Gastroesophageal sphincter (tissue), 4 donors: Measurements from ENCODE around the gene STX12. TPM values are rescaled to one million over a fixed set of nuclear protein-coding genes. Genes with fewer than 3 reads are reported as not detected.
A peak's percentile ranks its signal among the peaks of the same experiment; 100 is the strongest.

Source experiments
- ATAC-seq: fragments of 150-250 bp; one replicate; pipeline ENCODE4 v1.9.1; 2016; ENCODE audit warnings: mild to moderate bottlenecking, moderate library complexity
- H3K27ac ChIP-seq, 4 donors: fragments of 200-600 bp; sonication (generic) in 3 of 4; 1 replicate in 3 of 4; 2 replicates in 1 of 4; pipeline ENCODE4 v1.5.1; 2016 to 2019
- H3K27me3 ChIP-seq: fragments of 200-600 bp; sonication (generic); one replicate; pipeline ENCODE4 v1.5.1; 2019
- H3K36me3 ChIP-seq, 2 donors: fragments of 200-600 bp; sonication (generic); one replicate each; pipeline ENCODE4 v1.5.1; 2019; ENCODE audit warnings: control low read depth in 1 of 2
- H3K4me1 ChIP-seq, 3 donors: fragments of 200-600 bp; sonication (generic); 1 replicate in 2 of 3; 2 replicates in 1 of 3; pipeline ENCODE4 v1.5.1; 2016 to 2019; ENCODE audit warnings: control low read depth in 2 of 3
- H3K4me3 ChIP-seq, 2 donors: fragments of 200-600 bp; sonication (generic); one replicate each; pipeline ENCODE4 v1.5.1; 2019; ENCODE audit warnings: mild to moderate bottlenecking in 1 of 2, moderate library complexity in 1 of 2
- H3K9me3 ChIP-seq, 3 donors: fragments of 200-600 bp; sonication (generic); one replicate each; pipeline ENCODE4 v1.5.1; 2017 to 2019; ENCODE audit warnings: control low read depth in 2 of 3
- CTCF ChIP-seq, 4 experiments: fragments of 200-600 bp in 2 of 4; fragments of 450-650 bp in 2 of 4; sonication (generic) in 1 of 4; IDR thresholded peaks; one replicate each; pipeline ENCODE4 v1.5.1; 2017 to 2019; ENCODE audit warnings: antibody characterized with exemption in 4 of 4, mild to moderate bottlenecking in 2 of 4, moderate library complexity in 2 of 4
- EP300 ChIP-seq: sonication (generic); formaldehyde crosslinking; IDR thresholded peaks from one replicate; pipeline ENCODE4 v1.6.1; 2017; ENCODE audit warnings: antibody characterized with exemption, mild to moderate bottlenecking
- POLR2A ChIP-seq, 2 donors: fragments of 450-650 bp; IDR thresholded peaks; one replicate each; pipeline ENCODE4 v1.6.1; 2017; ENCODE audit warnings: antibody characterized with exemption in 2 of 2, mild to moderate bottlenecking in 2 of 2, moderate library complexity in 1 of 2
- POLR2AphosphoS5 ChIP-seq: sonication (generic); formaldehyde crosslinking; IDR thresholded peaks from one replicate; pipeline ENCODE4 v1.6.1; 2017; ENCODE audit warnings: antibody characterized with exemption
- WGBS, 2 donors: methylation state at CpG; one replicate each; pipeline ENCODE4 v1.1.5; 2018; ENCODE audit warnings: low coverage in 1 of 2; 5-methylcytosine and 5-hydroxymethylcytosine counted together
- total RNA-seq, 4 donors: library from RNA; depleted of rRNA; stranded (reverse); fragments of >200 nt; gene quantifications; one replicate each; pipeline ENCODE4 v1.1.0, GENCODE V29; 2016

STX12 gene
- total RNA-seq, 4 donors from 2014 or later, result 50.6 to 76.9 (median 68.3) TPM

GRCh38 chr1:27862004-27862403, 89.0 kb downstream of the STX12 start:
- H3K4me3 ChIP-seq, result no peak overlapping the region
- H3K27me3 ChIP-seq, result no peaks in the 10 kb centered on the region
- ATAC-seq, result no peak
- H3K27ac ChIP-seq, result peak overlapping the region in 2 of 4 donors; percentile 52 to 62
- H3K4me1 ChIP-seq, result peaks cover 0 to 10% (median 0%) of the 10 kb centered on the region in 3 donors
- no peak for TF ChIP-seq CTCF (IDR thresholded peaks at IDR 0.05)
- TF ChIP-seq EP300, result no peak
- TF ChIP-seq POLR2AphosphoS5, result no peak
- no peak for TF ChIP-seq POLR2A (IDR thresholded peaks at IDR 0.05)
- no peaks in the 10 kb centered on the region for H3K9me3 ChIP-seq
- 73 to 78% methylated on average over 2 of the region's 3 CpGs for WGBS, 2 donors
- H3K36me3 ChIP-seq, result no peaks in the 10 kb centered on the region

DNA sequence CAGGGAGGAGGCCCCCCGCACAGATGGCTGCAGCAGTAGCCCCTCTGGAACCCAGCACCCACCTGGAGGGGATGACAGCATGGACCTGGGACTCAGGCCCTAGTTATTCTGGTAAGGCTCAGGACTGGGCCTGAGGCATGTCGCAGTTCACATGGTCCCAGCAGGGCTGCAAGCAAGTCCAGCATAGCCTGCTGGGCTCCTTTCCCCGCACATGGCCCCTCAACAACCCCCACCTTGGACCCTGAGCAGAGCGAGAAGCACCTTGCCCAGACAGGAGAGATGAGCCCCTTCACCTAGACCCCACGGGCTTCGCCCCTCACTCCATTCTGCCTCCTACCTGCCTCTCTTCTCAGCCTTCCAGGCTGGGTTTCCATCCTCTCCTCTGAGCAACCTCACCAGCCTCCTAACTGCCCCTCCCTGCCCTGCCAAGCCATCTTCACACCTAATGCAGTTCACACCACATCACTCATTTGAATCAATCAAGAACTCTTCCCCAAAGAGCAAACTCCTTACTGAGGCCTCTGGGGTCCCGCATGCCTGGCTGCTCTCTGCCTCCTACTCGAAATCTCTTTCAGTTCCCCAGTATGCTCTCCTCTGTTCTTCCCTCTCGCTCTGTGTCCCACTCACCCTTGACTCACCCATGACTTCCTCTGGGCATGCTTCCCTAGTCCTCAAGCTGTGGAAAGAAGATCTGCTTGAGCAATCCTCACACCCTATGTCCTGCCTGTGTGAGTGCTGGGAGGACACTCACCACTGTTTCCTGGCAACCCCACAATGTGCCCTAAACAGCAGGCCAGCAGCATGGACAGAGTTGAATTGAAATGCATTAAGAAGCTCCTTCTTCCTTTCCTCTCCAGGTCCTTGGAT, 89.9 kb downstream of the STX12 start:
- peak overlapping the region in 3 of 4 donors; percentile 41 to 62 (median 57) for H3K27ac ChIP-seq
- no peaks in the 10 kb centered on the region for H3K27me3 ChIP-seq
- H3K36me3 ChIP-seq, result no peaks in the 10 kb centered on the region
- TF ChIP-seq EP300 (no peak), POLR2A (IDR thresholded peaks at IDR 0.05) (peak in 1 of 2 donors; percentile 45)
- H3K4me1 ChIP-seq, result peaks cover 0 to 8% (median 0%) of the 10 kb centered on the region in 3 donors
- H3K9me3 ChIP-seq, result no peaks in the 10 kb centered on the region
- H3K4me3 ChIP-seq, result no peak overlapping the region
- 68 to 81% methylated on average over 6 of the region's 9 CpGs for WGBS, 2 donors
- ATAC-seq, result peak; percentile 80

DNA sequence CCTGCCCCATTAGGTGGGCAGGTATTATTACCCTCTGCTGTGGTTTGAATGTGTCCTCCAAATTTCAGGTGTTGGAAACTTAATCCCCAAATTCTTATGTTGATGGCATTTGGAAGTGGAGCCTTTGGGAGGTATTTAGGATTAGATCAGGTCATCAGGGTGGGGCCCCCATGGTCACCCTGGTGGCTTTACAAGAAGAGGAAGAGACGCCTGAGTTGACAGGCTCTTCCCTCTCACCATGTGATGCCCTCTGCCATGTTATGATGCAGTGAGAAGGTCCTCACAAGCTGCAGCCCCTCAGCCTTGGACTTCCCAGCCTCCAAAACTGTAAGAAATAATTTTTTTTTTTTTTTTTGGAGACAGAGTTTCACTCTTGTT, 90.5 kb downstream of the STX12 start:
- no peak for TF ChIP-seq CTCF (IDR thresholded peaks at IDR 0.05)
- no peak for TF ChIP-seq POLR2AphosphoS5
- TF ChIP-seq POLR2A (IDR thresholded peaks at IDR 0.05), result no peak
- TF ChIP-seq EP300, result no peak
- H3K9me3 ChIP-seq, result no peaks in the 10 kb centered on the region
- H3K36me3 ChIP-seq, result no peaks in the 10 kb centered on the region
- H3K27ac ChIP-seq, result peak overlapping the region in 2 of 4 donors; percentile 41 to 57
- no peak overlapping the region for H3K4me3 ChIP-seq
- H3K27me3 ChIP-seq, result no peaks in the 10 kb centered on the region
- peaks cover 0 to 1% (median 0%) of the 10 kb centered on the region in 3 donors for H3K4me1 ChIP-seq
- ATAC-seq, result peak; percentile 50
- WGBS, 2 donors, result 83% methylated on average over 1 of the region's 1 CpG; no CpG with 5 or more reads in 1 of the 2 donors

- H3K4me3 ChIP-seq, result no peak overlapping the region
- H3K27me3 ChIP-seq, result no peaks in the 10 kb centered on the region
- peak overlapping the region in 2 of 4 donors; percentile 47 to 57 for H3K27ac ChIP-seq
- TF ChIP-seq POLR2A (IDR thresholded peaks at IDR 0.05), result no peak
- TF ChIP-seq EP300, result no peak
- no peak for TF ChIP-seq POLR2AphosphoS5
- no peak for TF ChIP-seq CTCF (IDR thresholded peaks at IDR 0.05)
- peak; percentile 22 for ATAC-seq
- no peaks in the 10 kb centered on the region for H3K4me1 ChIP-seq
- no peaks in the 10 kb centered on the region for H3K9me3 ChIP-seq
- H3K36me3 ChIP-seq, result no peaks in the 10 kb centered on the region
- WGBS, 2 donors, result 78 to 92% methylated on average over 2 to 4 of the region's 8 CpGs
Measured at GRCh38 chr1:27864264-27864895, 91.4 kb downstream of the STX12 start.

- no peak overlapping the region for H3K4me3 ChIP-seq
- no peak for ATAC-seq
- WGBS, 2 donors, result 92 to 100% methylated on average over 2 to 9 of the region's 10 CpGs
- H3K36me3 ChIP-seq, result no peaks in the 10 kb centered on the region
- no peaks in the 10 kb centered on the region for H3K4me1 ChIP-seq
- H3K27me3 ChIP-seq, result no peaks in the 10 kb centered on the region
- TF ChIP-seq EP300 (no peak), POLR2A (IDR thresholded peaks at IDR 0.05) (no peak), POLR2AphosphoS5 (no peak), CTCF (IDR thresholded peaks at IDR 0.05) (no peak)
- no peaks in the 10 kb centered on the region for H3K9me3 ChIP-seq
- no peak overlapping the region for H3K27ac ChIP-seq
Measured at GRCh38 chr1:27865821-27866220, 92.8 kb downstream of the STX12 start.
